Measurements from ENCODE around the gene LDLRAD4.

GRCh38 chr18:13624563-13625237, 406.1 kb downstream of the LDLRAD4 start:
- TF ChIP-seq PATZ1 (CRISPR knock-in tag; IDR thresholded peaks at IDR 0.05; ENCODE audit: borderline replicate concordance): no peak
- TF ChIP-seq SNAI2 (CRISPR knock-in tag; IDR thresholded peaks at IDR 0.05): no peak

All from SK-N-SH treated with all-trans-retinoic acid at 6 μM for 48 hours (cell line).